ENCODE data around the gene COL24A1. TPM values are rescaled to one million over a fixed set of nuclear protein-coding genes. Genes with fewer than 3 reads are reported as not detected.
"Not testable (repeated sequence)": the region's sequence is repeated elsewhere in the genome, so short reads cannot be mapped to it uniquely, and the experiment has no call there.

COL24A1 gene
- total RNA-seq, 2 donors from 2014 or later: 0.06 to 0.50 TPM

DNA sequence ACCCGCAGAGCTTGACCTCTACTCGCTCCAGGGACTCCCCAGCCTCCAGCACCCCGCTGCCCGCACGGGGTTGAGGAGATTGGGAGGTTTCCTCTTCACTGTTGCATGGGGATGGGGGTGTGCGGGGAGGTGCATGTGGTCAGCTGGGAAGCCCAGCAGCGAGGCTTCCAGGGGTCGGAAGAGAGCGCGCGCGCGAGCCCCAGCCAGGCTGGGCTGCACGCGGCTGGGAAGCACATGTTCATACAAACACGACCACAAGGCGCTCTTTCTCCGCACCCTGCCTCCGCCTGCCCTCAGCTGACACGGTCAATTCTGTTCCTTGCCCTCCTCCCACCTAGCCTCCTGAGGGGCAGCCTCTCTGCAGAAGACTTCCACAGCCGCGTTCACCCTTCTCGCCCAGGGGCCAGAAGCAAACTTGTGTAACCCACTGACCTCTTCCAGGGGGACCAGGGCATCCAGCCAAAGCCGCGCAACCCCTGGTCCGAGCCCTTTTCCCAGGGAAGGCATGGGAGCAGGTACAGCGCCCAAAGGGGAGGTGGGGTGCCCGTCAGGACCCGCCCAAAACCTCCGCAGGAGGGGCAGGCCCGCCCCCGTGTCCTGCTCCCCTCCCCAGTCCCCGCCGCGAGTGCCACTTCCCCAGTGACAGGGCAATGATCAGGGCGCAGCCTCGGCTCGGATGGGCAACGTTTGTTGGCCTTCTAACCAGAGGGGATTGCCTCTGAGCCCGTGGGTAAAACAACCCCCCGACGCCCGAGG, 1.3 kb downstream of the COL24A1 start:
- DNase-seq: peak in 1 of 2 donors; percentile 3

DNA sequence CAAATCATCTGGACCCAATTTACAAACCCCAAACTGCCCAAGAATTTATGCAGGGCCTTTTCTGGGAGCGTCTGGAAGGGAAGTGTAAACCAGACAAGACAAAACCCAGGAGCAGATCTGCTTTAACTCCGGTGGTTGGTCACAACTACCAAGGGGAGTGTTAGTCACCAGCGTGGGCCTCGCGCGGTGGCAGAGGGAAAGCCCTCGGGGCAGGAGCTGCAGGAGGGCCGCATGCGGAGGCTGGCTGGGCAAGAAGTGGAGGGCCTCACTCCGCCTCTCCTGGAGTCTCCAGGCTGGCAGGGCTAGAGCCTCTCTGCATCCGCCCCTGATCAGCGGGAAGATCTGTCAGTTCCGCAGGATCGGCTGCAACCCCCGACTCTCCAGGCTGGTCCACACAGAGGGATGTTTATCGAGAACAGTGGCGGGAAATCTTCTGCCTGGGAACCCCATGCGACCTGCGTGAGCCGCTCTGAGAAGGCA, 2.0 kb downstream of the COL24A1 start:
- intact Hi-C loops (cut with DNase I, micrococcal nuclease): no loop called here
- peak in 1 of 2 donors; percentile 4 for DNase-seq
- ATAC-seq: no peak

More for the DNA sequence above, 1.3 kb downstream of the COL24A1 start:
- intact Hi-C loops (cut with DNase I, micrococcal nuclease): no loop called here
- ATAC-seq: no peak

DNA sequence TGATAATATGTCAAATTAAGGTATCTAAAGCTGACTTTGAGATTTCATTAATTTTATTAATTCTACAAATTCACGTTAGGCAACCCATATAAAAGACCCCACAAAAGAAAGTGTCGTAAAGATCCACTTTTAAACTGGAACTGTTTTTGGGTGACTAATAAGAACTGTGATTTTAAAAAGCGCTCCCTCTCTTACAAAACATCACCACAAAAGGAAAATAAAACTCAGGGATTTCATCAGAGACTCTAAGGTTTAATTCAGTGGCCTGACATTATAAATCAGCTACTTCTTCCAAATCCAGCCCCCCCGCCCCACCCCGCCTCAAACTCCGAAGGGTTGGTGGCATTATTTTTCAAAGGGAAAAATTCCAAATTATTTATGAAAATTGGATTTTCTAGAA, 2.7 kb downstream of the COL24A1 start:
- no peak for DNase-seq
- ATAC-seq: no peak
- intact Hi-C loops (cut with DNase I, micrococcal nuclease): no loop called here

DNA sequence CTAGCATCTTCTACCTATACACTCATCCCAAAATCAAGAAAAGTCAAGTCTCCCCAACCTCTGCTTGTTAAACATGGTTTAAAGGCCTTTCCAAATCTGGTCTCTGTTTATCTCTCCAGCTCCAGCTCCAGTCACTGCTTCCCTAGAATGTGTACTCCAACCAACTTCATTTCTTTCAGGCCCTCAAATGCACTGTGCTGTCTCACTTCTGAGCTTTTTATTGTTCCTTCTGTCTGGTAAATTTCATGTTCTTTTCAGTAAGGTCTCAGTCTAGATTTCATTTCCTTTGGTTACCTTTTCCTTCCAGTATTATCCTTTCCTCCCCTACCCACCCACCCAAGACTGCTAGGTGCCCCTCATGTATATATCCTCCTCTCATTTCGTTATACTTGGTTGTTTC, 3.7 kb downstream of the COL24A1 start:
- intact Hi-C loops (cut with DNase I, micrococcal nuclease): no loop called here
- no peak for ATAC-seq
- DNase-seq: no peak

DNA sequence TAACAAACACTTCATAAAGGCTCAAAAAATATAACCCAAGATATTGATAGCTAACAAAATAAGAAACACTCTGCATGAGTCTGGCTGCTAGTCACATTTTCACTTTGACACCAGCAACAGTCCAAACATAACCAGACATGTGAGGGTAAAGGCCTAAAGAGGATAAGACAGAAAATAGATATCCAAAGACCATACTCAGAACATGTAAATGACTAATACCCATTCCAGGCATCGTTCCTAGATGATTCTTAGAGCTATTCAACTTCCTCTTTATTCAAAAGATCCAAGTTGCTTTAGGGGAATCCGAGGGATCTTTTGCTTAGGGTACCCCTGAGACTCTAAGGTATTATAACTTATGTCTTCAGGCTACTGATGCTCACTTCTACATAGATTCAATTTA, 5.1 kb downstream of the COL24A1 start:
- DNase-seq: no peak
- no peak for ATAC-seq
- intact Hi-C loops (cut with DNase I, micrococcal nuclease): no loop called here

DNA sequence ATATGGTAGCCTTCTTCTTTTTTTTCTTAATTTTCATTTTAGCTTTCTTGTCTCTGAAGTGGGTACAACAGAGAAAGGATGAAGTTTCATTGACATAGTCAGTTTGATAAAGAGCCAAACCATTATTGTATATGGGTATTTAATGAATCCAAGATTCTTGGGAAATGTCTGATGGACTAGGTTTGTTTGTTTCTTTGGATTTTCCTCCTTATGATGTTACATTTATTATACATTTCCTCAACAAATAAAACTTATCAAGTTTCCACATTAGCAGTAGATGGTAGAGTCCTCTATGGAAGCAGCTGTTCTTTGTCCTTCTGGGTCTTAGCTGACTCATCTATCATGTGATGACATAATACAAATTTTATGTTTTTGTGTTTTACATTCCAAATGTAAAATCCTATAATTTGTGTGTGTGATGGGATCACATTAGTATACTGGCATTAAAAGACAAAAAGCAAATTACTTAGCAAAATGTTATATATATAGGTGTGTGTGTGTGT, 6.0 kb downstream of the COL24A1 start:
- no peak for ATAC-seq
- DNase-seq: no peak
- intact Hi-C loops (cut with DNase I, micrococcal nuclease): no loop called here

DNA sequence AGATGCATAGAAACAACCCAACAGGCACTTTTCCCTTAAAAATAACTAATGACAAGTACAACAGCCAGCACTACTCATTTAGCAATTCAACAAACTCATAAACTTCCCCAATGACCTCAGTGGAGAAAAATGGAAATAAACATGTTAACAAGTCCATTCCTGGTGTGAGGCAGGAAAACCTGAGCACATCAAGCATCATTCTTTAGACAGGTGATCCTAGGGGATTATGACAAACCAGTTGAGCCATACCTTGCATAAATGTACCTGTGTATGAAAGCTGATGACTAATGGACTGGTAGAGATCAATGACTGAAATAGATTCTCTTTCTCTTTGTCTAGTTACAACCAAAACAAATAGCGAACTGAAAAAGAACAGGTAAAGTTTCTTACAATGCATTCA, 7.0 kb downstream of the COL24A1 start:
- intact Hi-C loops (cut with DNase I, micrococcal nuclease): no loop called here
- DNase-seq: no peak

DNA sequence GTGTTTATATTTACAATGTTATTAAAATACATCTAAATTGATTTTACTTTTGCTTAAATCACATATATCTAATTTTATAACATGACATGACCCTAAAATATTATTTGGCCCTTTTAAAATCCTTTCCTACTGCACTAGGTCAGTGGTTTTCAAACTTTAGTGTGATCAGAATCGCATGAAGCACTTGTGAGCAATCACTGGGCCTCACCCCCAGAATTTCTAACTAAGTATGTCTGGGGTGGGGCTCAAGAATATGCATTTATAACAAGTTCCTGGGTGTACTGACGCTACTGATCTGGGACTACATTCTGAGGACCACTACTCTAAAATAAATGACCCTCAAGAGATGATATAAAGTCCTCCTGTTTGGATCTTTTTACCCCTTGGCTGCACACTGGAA, 8.8 kb downstream of the COL24A1 start:
- ATAC-seq: no peak
- DNase-seq: no peak
- intact Hi-C loops (cut with DNase I, micrococcal nuclease): no loop called here

More for the DNA sequence above, 7.0 kb downstream of the COL24A1 start:
- ATAC-seq: no peak

DNA sequence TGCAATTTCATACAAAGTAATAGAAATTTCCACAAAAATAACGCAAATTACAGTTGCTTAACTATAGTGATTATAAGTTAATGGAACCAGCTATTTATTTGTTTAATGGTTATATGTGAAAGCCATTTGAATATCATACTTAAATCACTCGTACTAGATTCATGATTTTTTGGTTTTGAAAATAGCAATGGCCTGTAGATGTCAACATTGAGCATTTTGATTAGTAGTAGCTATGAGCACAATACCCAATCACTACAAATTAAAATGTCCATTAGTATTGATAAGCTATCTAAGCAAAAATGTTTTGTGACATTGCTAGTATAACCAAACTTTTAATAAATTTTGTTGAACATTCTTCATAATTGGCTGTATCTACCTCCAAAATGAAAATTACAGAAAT, 10.0 kb downstream of the COL24A1 start:
- intact Hi-C loops (cut with DNase I, micrococcal nuclease): no loop called here
- ATAC-seq: no peak
- DNase-seq: no peak

DNA sequence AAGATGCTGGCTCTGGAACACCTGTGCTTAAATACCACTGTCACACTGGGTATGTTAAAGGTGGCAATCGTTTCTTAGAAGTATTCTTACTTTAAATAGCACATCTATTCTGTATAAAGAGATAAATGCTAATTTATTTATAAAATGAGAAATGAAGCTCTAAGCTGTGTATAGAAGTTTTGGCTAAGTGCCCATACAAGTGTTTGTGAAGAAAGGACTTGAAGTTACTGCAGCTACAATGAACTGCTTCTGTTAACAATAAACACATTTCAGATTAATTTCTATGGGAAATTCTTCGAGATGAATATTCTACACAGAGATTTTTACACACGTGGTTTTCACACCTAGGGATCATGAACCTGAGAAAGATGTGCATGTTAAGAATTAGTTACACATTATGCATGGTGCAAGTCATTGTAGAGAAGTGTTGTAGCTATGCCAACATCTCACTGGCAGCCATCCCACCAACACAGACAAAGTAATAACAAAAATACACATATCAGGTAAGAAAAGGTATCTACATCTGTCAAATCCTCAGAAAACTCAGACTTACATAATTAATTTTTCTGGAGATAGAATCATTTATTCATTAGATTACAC, 16.2 kb downstream of the COL24A1 start:
- intact Hi-C loops (cut with DNase I, micrococcal nuclease): no loop called here
- ATAC-seq: no peak
- no peak for DNase-seq

DNA sequence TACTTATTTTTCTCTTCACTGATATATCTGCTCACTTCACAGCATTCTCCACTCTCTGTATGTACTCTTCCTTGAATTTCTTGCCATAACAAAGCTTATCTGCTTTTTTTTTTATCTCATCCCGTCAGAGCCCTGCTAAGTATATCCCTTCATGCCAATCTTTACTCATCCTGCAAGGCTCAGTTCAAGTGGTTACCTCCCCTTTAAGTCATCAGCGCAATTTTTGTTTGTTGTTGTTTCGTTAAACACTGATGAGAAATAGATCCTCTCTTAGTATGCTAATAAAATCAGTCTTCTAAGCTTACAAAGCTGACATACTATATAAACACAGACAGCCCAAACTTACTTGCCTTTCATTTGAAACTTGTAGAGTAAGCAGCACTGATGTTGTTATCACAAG, 17.8 kb downstream of the COL24A1 start:
- ATAC-seq (no peak), DNase-seq (no peak)
- intact Hi-C loops (cut with DNase I, micrococcal nuclease): no loop called here

DNA sequence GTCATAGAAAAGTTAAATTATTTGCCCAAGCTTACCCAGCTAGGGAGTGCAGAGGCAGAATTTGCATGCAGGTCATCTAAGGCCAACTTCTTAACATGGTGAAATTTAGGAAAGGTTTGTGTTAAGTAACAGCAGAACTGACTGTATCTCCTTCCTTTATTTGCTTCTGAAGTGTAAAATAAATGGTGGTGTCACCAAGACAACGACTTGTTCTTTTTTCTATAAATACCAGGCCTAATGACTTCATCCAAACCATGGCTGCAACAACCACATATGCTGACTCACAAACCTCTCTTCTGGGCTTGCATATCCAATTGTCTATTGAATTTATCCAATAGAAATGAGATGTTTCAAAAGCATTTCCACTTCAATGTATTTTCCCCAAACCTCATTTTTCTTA, 19.1 kb downstream of the COL24A1 start:
- no peak for DNase-seq

DNA sequence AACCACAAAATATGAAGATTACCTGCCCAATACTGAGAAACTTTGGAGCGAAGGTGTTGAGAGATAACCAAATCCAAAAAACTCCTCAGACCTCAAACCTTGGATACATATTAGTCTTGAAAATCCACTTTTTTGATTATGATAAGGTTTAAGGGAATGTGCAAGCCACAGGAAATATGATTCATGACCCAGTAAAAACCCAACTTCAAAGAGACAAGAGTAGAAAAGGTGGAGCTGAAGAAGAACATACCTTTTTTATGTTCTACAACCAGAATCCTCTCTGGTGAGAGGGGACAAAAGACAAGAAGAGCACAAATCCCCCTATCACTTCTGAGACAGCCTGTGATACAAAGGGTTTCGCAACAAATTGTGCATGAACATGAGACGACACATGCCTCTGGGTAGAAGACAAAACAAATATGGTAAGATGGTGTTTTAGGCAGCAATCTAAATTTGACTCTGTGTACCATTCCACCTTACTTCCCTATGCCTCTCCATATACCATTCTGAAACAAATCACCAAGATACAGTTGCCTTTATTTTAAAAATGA, 37.3 kb downstream of the COL24A1 start:
- DNase-seq (no peak), ATAC-seq (no peak)
- intact Hi-C loops (cut with DNase I, micrococcal nuclease): no loop called here

More for the DNA sequence above, 19.1 kb downstream of the COL24A1 start:
- intact Hi-C loops (cut with DNase I, micrococcal nuclease): no loop called here
- no peak for ATAC-seq

DNA sequence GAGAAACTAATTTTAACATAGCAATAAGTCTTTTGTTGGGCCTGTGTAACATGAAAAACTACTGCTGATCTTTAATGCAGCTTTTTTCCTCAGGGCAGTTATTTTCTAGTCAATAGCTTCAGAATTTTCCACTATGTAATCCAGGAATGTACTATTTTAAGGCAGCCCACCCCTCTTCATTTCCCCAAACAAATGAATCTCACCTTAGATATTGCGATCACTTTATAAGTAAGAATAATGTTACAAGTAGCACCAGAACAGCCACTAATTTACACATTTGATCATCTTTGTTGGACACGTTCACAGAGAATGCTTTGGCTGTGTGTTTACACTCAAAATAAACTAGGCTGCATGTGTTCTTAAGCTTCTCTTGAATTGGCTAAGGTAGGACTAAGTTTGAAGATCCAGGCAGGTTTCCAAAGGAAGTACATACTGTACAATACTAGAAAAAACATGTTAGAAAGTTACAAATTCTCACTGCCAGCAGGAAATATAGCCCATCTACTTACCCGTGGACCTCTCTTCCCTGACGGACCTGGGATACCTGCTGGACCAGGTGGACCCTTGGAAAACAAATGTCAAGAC, 41.7 kb downstream of the COL24A1 start:
- DNase-seq (no peak), ATAC-seq (no peak)
- intact Hi-C loops (cut with DNase I, micrococcal nuclease): no loop called here

DNA sequence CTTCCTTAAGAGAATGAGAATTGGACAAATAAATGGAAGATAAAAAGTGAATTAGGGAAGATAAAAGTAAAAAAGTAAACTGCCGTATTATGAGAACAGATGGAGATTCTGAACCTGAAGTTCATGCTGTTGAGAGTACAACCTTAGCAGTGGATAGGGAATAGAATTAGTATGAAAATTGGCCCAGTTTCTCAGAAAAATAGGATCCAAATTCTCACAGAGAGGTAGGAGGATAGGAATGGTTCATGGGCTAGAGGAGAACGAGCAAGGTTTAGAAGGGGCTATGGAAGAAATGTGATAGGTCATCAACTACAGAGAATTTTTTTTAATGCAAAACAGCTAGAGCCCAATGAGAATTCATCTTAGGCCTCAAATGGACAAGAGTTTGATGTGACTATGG, 42.3 kb downstream of the COL24A1 start:
- intact Hi-C loops (cut with DNase I, micrococcal nuclease): no loop called here
- ATAC-seq (no peak), DNase-seq (no peak)

DNA sequence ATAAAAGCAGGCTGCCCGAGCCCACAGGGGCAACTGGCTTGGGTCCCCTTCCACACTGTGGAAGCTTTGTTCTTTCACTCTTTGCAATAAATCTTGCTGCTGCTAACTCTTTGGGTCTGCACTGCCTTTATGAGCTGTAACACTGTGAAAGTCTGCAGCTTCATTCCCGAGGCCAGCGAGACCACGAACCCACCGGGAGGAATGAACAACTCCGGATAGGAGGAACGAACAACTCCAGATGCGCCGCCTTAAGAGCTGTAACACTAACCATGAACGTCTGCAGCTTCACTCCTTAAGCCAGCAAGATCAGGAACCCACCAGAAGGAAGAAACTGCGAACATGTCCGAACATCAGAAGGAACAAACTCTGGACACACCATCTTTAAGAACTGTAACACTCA, 45.0 kb downstream of the COL24A1 start:
- ATAC-seq; intact Hi-C loops (cut with DNase I, micrococcal nuclease); DNase-seq: not testable (repeated sequence)

DNA sequence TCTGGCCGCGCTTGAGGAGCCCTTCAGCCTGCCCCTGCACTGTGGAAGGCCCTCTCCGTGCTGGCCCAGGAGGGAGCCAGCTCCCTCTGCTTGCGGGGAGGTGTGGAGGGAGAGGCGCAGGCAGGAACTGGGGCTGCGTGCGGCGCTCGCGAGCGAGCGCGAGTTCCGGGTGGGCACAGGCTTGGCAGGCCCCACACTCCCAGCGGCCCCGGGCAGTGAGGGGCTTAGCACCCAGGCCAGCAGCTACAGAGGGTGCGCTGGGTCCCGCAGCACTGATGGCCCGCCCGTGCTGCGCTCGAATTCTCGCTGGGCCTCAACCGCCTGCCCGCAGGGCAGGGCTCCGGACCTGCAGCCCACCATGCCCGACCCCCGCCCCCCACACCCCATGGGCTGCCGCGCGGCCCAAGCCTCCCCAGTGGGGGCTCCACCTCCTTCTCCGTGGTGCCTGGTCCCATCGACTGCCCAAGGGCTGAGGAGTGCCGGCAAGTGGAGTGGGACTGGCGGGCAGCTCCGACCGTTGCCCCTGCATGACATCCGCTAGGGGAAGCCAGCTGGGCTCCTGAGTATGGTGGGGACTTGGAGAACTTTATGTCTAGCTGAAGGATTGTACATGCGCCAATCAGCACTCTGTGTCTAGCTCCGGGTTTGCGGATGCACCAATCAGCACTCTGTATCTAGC, 46.0 kb downstream of the COL24A1 start:
- no peak for DNase-seq
- intact Hi-C loops (cut with DNase I, micrococcal nuclease): no loop called here
- ATAC-seq: no peak

DNA sequence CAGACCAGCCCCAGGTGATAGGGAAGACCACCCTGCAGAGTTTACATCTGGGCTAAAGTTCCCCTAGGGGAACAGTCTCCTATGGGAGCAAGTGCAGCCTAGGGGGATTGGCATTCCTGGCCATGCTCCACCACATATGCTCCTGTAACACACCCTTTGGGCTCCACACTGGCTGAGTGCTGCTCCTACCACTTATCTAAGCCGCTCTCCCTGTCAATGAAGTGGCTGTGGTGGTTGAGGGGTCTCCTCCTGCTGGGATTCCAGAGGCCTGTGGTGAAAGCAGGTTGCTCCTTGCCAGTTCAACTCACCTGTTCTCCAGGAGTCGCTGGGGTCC, 51.1 kb downstream of the COL24A1 start:
- DNase-seq: no peak
- ATAC-seq: no peak
- intact Hi-C loops (cut with DNase I, micrococcal nuclease): no loop called here

Measured in left colon (tissue), 2 donors.